GM23338 (cell line): ENCODE data around the gene EEPD1. TPM values are rescaled to one million over a fixed set of nuclear protein-coding genes. Genes with fewer than 3 reads are reported as not detected.

ENCODE experiments used
- ATAC-seq: fragments of 200-7000 bp; cut with Tn5 transposase; 3 replicates; pipeline ENCODE4 v1.9.1; 2020
- DNase-seq: peaks from one replicate; pipeline ENCODE4 v3.0.0-alpha.2; 2015; ENCODE audit warnings: low spot score
- H2AFZ ChIP-seq: fragments of 200-600 bp; sonication (generic); 2 replicates; pipeline ENCODE4 v1.8.0; 2016; ENCODE audit warnings: antibody characterized with exemption, mild to moderate bottlenecking, moderate library complexity
- H3F3A ChIP-seq: fragments of 200-600 bp; sonication (generic); replicated peaks from 2 replicates; pipeline ENCODE4 v1.8.0; 2017; ENCODE audit warnings: antibody characterized with exemption, mixed run types, low read depth
- H3K27ac ChIP-seq: fragments of 200-600 bp; sonication (generic); 2 replicates; pipeline ENCODE4 v1.6.1; 2016; ENCODE audit warnings: low read depth
- H3K27me3 ChIP-seq: fragments of 200-600 bp; sonication (generic); 2 replicates; pipeline ENCODE4 v1.8.0; 2016; ENCODE audit warnings: mild to moderate bottlenecking, mixed run types, moderate library complexity; ENCODE audit not compliant: insufficient read depth
- H3K36me3 ChIP-seq: fragments of 200-600 bp; sonication (generic); 2 replicates; pipeline ENCODE4 v1.8.0; 2016; ENCODE audit warnings: mild to moderate bottlenecking; ENCODE audit not compliant: insufficient read depth
- H3K4me1 ChIP-seq: fragments of 200-600 bp; sonication (generic); 2 replicates; pipeline ENCODE4 v1.8.0; 2016; ENCODE audit warnings: mild to moderate bottlenecking, moderate library complexity; ENCODE audit not compliant: insufficient read depth
- H3K4me2 ChIP-seq: fragments of 200-600 bp; sonication (generic); 2 replicates; pipeline ENCODE4 v1.7.1; 2017; ENCODE audit warnings: mixed run types
- H3K4me3 ChIP-seq: fragments of 200-600 bp; sonication (generic); 2 replicates; pipeline ENCODE4 v1.6.1; 2016; ENCODE audit warnings: mixed run types
- H3K79me2 ChIP-seq: fragments of 200-600 bp; sonication (generic); replicated peaks from 2 replicates; pipeline ENCODE4 v1.8.0; 2017; ENCODE audit warnings: mild to moderate bottlenecking; ENCODE audit not compliant: insufficient read depth
- H3K9me2 ChIP-seq: fragments of 200-600 bp; sonication (generic); 2 replicates; pipeline ENCODE4 v1.8.0; 2017; ENCODE audit not compliant: insufficient read depth
- H4K20me1 ChIP-seq: fragments of 200-600 bp; sonication (generic); replicated peaks from 2 replicates; pipeline ENCODE4 v1.8.0; 2017; ENCODE audit warnings: mild to moderate bottlenecking; ENCODE audit not compliant: insufficient read depth
- H3K27ac Mint-ChIP-seq: 2 replicates; pipeline ENCODE4 v1.8.0; 2020; ENCODE audit warnings: inconsistent platforms, mild to moderate bottlenecking, moderate library complexity, mixed read lengths
- H3K27me3 Mint-ChIP-seq: 3 replicates; pipeline ENCODE4 v1.8.0; 2022; ENCODE audit warnings: low read depth, mild to moderate bottlenecking, moderate library complexity, mixed read lengths, inconsistent platforms; ENCODE audit not compliant: insufficient read depth, poor library complexity
- H3K36me3 Mint-ChIP-seq: 3 replicates; pipeline ENCODE4 v1.8.0; 2021; ENCODE audit warnings: low read depth, mild to moderate bottlenecking, inconsistent platforms, moderate library complexity, mixed read lengths
- H3K4me1 Mint-ChIP-seq: 3 replicates; pipeline ENCODE4 v1.8.0; 2020; ENCODE audit warnings: mild to moderate bottlenecking, inconsistent platforms, mixed read lengths
- H3K4me3 Mint-ChIP-seq: 3 replicates; pipeline ENCODE4 v1.8.0; 2021; ENCODE audit warnings: moderate library complexity, mild to moderate bottlenecking, inconsistent platforms, mixed read lengths
- H3K9me3 Mint-ChIP-seq: 3 replicates; pipeline ENCODE4 v1.8.0; 2020; ENCODE audit warnings: moderate library complexity, mild to moderate bottlenecking, inconsistent platforms, mixed read lengths
- CREB1 ChIP-seq: fragments of 250-450 bp; sonication (Bioruptor Pico); IDR thresholded peaks from 2 replicates; pipeline ENCODE4 v1.5.0; 2020; ENCODE audit warnings: low read depth, mild to moderate bottlenecking, moderate library complexity
- EZH2phosphoT487 ChIP-seq: fragments of 200-600 bp; sonication (generic); IDR thresholded peaks from one replicate; pipeline ENCODE4 v1.8.1; 2018; ENCODE audit warnings: antibody characterized with exemption; ENCODE audit not compliant: unreplicated experiment
- REST ChIP-seq: IDR thresholded peaks from one replicate; pipeline ENCODE4 v1.6.1; 2018; ENCODE audit warnings: antibody characterized with exemption; ENCODE audit not compliant: unreplicated experiment
- ZNF462 ChIP-seq: fragments of 250-450 bp; sonication (Bioruptor Pico); IDR thresholded peaks from 2 replicates; pipeline ENCODE4 v1.5.0; 2020; ENCODE audit warnings: mild to moderate bottlenecking, moderate library complexity
- polyA plus RNA-seq: library from polyadenylated mRNA; unstranded; fragments of >200 nt; fragmentation: Nextera tagmentation; extraction: Ambion mirVana; gene quantifications from 2 replicates; pipeline ENCODE4 v1.2.1, GENCODE V29; 2016
- total RNA-seq: library from RNA; depleted of rRNA; stranded (reverse); fragments of >200 nt; shearing (Covaris generic); gene quantifications from 2 replicates; pipeline ENCODE4 v1.2.3, GENCODE V29; 2014

Gene EEPD1
- total and polyA plus RNA-seq, 2 experiments from 2014 or later = 4.1 to 17.1 TPM

- no peak for TF ChIP-seq REST
Measured at GRCh38 chr7:36199329-36199728, 46.3 kb downstream of the EEPD1 start (continued).

GRCh38 chr7:36201122-36201723 is 48.2 kb downstream of the EEPD1 start:
- no peaks in the 10 kb centered on the region for H3K36me3 ChIP-seq
- Mint-ChIP-seq H3K27me3 (no peaks in the 10 kb centered on the region), H3K4me3 (no peak overlapping the region), H3K9me3 (peaks cover 6% of the 10 kb centered on the region), H3K4me1 (peaks cover 29% of the 10 kb centered on the region), H3K36me3 (peaks cover 9% of the 10 kb centered on the region), H3K27ac (no peak overlapping the region; the same call in 1 of the 2 replicates)
- H3K4me1 ChIP-seq = no peaks in the 10 kb centered on the region
- no peaks in the 10 kb centered on the region for H3F3A ChIP-seq
- no peak overlapping the region for H2AFZ ChIP-seq
- no peaks in the 10 kb centered on the region for H3K9me2 ChIP-seq
- ATAC-seq (no peak), DNase-seq (no peak)
- no peaks in the 10 kb centered on the region for H3K79me2 ChIP-seq
- no peak overlapping the region for H3K27ac ChIP-seq
- no peak overlapping the region for H3K4me2 ChIP-seq
- no peaks in the 10 kb centered on the region for H3K27me3 ChIP-seq
- H4K20me1 ChIP-seq = no peaks in the 10 kb centered on the region
- no peak overlapping the region for H3K4me3 ChIP-seq
- no peak for TF ChIP-seq REST
- TF ChIP-seq EZH2phosphoT487 = no peak

GRCh38 chr7:36202398-36202797 is 49.3 kb downstream of the EEPD1 start:
- H3K4me1 Mint-ChIP-seq = peaks cover 35% of the 10 kb centered on the region
- peaks cover 5% of the 10 kb centered on the region; the same call in 2 of the 3 replicates for H3K36me3 Mint-ChIP-seq
- no peak overlapping the region for H3K4me3 ChIP-seq
- DNase-seq (no peak), ATAC-seq (no peak)
- no peak overlapping the region for H3K4me3 Mint-ChIP-seq
- H3K27me3 Mint-ChIP-seq = no peaks in the 10 kb centered on the region
- H3K27me3 ChIP-seq = no peaks in the 10 kb centered on the region
- H3K79me2 ChIP-seq = no peaks in the 10 kb centered on the region
- H3K9me2 ChIP-seq = no peaks in the 10 kb centered on the region
- H3K4me2 ChIP-seq = no peak overlapping the region
- peaks cover 2% of the 10 kb centered on the region; the same call in 1 of the 3 replicates for H3K9me3 Mint-ChIP-seq
- H3K27ac ChIP-seq = no peak overlapping the region
- no peaks in the 10 kb centered on the region for H4K20me1 ChIP-seq
- no peaks in the 10 kb centered on the region for H3K36me3 ChIP-seq
- H2AFZ ChIP-seq = no peak overlapping the region
- H3F3A ChIP-seq = no peaks in the 10 kb centered on the region
- no peak overlapping the region for H3K27ac Mint-ChIP-seq
- H3K4me1 ChIP-seq = no peaks in the 10 kb centered on the region
- no peak for TF ChIP-seq CREB1
- TF ChIP-seq ZNF462 = no peak
